Anterior cingulate cortex (tissue), 58 donors: Measurements from ENCODE around the gene GNG12.

Source experiments
- DNase-seq, 58 donors: peaks; one replicate each; lab custom pipeline; 2025; lab: John Stamatoyannopoulos, UW

Gene GNG12

DNA sequence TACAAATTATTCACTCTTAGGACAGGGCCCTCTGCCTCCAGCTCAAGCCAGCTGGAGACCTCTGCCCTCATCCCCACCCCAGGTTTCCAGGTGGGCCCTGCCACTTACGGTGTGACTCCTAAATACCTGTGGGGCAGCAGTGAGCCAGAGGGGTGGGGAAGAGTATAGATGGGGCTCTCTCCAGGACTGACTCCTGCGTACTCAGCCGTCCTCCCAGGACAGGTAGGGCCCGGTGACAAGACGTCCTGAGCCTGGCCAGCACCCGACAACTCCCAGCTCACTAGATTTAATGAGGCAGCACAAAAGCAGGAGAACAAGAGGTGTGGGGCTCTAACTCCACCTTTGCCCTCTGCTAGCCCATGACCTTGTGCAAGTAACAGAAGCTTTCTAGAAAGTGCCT lies 16.8 kb downstream of the GNG12 start:
- peak in 1 of 58 donors; percentile 0 for DNase-seq

DNA sequence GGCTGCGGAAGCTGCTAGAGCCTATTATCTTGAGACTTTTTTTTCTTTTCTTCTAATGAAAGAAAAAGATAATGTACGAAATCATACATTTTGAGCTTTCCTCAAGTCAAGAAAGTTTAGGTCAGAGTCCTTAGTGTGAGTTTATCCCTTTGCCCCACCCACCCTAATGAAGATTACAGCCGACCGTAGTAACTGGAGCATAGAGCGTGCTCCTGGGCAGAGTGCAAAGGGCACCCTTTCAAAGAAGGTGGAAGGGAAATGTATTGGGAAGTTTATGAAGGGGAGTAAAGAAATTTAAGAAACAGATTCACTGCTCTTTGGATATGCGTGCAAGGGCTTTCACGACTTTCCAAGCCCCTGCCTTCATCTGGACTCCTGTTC lies 17.2 kb downstream of the GNG12 start:
- DNase-seq: no peak

DNA sequence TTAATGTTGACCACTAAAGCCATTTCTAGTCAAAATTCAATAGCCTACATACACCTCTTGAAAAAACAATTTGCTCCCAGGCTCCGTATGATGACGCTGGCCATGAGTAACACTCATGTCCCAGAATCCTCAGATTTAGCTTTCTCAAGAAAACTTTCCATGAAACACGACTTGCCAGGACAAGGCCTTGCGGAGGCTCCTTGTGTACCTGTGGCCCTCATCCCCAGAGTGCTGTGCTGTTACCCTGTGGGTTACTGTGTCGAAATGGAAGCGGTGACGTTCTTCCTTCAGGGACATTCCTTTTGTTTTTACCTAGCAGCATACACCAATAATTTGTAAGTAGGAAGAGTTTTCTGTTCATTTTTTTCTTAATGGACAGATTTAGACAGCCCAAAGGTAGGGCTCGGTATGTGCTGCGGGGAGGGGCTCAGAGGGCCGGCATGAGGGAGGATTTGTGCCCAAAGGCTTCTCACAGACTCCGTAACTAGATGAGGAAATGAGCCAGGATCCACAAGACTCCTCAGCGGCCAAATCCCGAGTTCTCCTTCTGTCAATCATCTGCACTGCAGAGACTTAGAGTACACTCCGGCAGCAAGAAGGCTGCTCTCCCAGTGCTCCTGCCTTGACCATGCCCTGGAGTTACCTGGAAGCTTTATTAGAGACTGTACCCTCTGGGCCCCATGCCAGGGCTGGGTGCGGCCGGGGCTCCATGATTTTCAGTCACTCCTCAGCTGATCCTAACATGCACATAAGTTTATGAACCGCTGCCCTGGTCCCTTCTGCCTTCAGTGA lies 17.8 kb downstream of the GNG12 start:
- peak in 4 of 58 donors; percentile 2 to 13 (median 4) for DNase-seq

DNA sequence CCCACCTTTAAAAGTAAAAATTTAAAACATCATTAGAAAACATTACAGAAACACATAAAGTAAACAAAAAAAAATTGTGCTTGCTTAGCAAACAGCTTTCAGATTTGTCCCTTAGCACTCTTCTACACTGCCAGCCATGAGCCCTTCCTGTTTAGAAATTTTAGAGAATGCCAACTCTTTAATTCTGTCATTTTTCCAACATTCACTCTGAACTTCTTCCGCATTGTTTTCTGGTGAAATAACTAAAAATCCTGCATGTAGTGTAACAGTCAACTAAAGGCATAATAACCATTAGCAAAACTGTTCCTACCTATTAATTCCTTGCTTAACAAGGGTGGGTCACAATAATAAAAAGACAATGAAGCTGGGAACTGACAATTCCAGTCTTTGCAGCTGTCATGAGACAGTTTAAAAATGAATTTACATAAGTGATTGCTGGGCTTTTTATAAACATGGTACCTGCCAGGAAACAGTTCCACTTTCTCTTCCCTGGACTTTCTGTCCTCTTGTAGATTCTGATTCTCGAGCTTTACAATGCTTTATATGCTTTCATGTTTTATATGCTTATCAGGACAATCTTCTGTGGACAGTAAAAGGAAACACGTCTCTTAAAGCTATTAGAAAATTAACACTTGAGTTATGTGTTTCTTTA lies 19.0 kb downstream of the GNG12 start:
- DNase-seq: no peak

DNA sequence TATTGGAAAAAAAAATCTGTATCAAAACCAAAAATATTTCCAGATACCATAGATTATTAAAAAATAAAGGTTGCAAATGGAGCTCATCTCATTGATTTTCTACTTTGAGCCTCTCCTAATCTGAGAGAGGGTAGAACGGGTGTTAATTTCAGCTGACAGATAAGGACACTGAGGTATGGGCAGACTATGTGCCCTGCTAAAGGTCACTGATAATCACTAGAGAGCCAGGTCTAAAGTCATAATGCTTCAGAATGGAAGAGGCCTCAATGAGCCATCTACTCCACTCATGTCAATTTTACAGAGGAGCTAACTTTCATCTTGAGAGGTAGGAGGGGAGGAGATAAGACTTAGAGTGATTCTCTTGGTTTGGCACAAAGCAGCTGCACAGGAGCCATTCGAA lies 21.0 kb downstream of the GNG12 start:
- no peak for DNase-seq

DNA sequence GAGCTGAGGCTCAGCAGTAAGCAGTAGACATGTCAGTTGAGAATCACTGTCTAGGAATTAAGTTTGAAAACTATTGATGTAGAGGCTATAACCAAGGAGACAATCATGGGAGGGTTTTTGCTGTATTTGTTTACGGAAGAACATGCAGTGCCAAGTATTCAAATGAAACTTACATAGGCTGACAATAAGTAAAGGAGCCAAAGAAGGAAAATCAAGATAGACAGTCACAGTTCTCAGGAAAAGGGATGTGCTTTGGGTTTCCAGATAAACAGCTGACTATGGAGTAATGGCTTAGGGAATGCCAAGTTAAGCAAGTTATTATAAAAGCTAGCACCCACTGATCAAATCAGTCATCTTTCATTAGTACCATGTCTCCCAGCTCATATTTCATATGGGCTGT lies 21.5 kb downstream of the GNG12 start:
- no peak for DNase-seq

DNA sequence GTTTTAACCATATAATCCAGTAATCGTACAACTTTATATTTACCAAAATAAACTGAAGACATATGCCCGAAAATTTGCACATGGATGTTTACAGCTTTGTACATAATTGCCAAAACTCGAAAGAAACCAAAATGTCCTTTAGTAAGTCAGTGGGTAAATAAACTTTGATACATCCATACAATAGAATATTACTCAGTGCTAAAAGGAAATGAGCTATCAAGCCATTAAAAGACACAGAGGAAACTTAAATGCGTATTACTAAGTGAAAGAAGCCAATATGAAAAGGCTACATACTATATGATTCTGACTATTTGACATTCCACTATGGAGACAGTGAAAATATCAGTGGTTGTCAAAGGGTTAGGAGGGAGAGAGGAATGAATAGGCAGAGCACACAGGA lies 23.4 kb downstream of the GNG12 start:
- DNase-seq: no peak

DNA sequence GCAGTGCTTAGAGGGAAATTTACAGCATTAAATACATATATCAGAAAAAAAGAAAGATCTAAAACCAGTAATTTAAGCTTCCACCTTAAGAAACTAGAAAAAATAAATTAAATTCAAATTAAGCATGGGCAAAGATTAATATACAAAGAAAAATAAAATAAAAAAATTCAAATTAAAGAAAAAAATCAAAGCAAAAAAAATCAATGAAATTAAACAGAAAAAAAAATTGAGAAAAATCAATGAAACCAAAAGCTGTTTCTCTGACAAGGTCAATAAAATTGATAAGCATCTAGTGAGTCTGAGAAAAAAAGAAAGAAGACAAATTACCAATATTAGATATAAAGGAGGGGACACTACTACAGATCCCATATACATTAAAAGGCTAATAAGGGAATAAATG lies 26.0 kb downstream of the GNG12 start:
- no peak for DNase-seq

DNA sequence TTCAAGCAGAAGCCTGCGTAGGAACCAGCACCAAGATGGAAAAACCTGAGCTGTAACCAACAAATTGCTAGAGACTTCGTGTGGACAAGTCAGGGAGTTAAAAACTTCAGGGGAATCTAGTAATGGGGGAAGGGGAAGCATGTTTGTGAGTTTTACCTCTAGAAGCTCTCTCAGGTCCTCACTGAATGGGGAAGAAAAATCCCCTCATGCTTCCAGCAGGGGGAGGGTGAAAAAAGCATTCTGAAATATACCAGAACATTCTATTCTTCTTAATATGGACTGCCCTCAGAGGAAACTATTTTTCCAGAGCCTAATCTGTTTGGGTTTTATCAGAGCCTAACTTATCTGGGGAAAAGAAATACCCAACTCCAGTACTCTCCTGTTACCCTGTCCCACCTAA lies 28.6 kb downstream of the GNG12 start:
- DNase-seq: no peak

DNA sequence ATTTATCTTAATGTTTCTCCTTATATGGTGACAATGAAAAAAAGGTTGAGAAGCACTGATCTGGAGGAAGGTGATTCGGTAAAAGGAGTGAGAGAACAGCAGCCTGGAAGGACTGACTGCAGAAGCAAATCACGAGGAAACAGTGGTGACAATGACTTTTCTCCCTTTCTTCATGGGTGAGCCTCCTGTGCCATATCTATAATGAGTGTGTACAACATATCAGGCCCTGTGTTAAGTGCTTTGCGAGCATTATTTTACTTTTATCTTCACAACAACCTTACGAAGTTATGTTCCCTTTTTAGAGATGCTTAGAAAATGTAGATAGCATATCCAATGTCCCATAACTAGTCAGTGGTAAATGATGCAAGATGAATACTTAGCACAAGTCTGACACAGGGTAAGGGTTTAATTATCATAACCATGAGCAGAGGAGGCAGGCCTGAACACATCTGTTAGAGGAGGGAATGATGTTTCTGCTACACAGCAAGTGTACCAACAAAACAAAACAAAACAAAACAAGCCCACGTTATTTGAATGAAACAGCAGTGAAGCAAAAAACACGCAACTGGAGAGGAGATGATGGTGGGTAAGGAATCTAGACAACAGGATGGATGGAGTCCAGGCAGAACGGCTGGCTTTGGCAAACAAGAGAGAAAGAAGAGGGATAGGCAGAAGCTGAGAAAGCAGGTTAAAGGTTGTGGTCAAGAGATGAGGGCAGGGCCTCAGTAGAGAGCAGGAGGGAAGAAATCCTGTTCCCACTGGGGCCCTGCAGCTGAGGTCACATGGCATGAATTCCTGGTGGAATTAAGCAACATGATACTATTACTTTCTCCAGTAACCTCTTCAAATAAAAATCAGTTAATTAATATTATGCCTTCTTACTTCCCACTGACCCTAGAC lies 29.6 kb downstream of the GNG12 start:
- DNase-seq: no peak

DNA sequence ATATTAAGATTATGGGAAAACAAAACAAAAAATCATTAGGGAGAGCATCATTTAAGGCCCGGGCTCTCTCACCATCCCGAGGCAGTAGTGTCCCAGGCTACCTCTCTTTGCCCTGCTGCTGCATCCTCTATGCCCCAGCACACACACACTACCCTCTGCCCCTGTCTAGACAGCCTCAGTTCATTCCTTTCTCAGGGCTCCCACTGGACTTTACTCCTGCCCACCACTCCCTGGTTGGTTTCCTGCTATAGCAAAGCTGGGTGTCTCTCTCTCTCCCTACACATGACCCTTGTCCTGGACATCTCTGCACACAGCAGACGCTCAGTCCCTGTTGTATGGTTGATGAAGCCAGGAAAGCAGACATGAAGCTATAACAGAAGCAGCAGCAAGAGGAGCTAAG lies 30.7 kb downstream of the GNG12 start:
- no peak for DNase-seq

DNA sequence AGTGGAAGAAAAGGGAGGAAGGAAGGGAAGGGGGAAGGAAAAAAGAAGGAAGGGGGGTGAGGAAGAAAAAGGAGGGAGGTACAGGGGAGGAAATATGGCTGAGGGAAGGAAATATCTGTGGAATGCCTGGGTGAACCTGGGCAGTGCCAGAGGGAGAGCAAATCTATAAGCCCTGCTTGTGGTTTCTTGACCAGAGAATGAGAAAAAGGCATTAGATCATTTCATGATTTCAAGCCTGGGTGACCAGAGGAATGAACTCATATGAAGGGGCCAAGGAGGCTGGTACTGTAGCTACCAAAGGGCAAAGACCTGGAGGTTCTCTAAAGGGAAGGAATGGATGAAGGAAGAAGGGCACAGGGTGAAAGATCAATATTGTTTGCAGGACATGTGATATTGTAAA lies 31.4 kb downstream of the GNG12 start:
- no peak for DNase-seq

DNA sequence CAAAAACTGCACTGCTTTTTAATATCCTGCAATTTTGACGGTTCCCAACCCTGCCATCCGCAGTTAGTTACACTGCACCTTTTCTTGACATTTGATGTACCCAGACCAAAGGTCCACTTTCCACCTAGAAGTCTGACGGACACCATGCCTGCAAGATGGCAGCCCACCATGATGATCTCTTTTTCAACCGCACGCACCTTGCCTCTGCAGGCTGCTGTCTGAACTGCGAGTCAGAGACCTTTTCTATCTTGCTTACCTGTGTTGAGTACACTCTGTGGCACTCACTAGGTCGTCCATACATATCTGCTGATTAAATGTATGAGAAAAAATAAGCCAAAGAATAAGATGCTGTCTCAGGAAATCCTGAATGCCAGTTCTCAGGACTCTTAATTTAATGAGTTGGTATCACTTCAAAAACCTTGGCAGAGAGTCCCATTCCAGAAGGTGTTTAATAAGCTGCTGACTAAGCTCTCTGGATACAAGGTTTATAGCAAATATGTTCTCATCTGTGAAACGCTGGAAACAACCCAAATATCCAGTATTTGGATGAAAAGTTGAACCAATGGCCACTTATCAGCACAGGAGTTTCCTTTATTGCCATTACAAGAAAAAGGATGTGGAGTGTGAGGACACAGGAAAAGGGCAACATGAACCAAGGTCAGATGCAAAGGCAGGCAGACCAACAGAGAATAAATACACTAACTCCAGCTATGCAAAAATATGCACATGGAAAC lies 37.9 kb downstream of the GNG12 start:
- no peak for DNase-seq

DNA sequence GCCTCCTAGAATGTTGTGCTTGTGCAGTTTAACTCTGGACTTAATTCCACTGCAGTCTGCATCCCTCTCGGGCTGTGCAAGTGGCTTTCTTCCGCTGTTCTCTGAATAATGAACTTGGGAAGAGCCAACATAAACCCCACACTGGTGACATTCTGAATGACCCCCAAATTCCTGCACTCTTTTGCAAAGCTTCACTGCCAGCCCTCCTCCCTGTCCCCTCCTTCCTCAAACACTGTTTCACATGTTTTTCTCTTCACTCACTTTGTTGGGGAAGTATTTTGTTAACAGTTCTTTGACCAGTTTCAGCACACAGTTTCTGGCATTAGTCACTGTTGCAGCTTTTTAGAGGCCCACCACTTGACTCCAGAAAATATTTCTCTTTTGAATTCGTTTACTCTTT lies 39.7 kb downstream of the GNG12 start:
- DNase-seq: no peak

DNA sequence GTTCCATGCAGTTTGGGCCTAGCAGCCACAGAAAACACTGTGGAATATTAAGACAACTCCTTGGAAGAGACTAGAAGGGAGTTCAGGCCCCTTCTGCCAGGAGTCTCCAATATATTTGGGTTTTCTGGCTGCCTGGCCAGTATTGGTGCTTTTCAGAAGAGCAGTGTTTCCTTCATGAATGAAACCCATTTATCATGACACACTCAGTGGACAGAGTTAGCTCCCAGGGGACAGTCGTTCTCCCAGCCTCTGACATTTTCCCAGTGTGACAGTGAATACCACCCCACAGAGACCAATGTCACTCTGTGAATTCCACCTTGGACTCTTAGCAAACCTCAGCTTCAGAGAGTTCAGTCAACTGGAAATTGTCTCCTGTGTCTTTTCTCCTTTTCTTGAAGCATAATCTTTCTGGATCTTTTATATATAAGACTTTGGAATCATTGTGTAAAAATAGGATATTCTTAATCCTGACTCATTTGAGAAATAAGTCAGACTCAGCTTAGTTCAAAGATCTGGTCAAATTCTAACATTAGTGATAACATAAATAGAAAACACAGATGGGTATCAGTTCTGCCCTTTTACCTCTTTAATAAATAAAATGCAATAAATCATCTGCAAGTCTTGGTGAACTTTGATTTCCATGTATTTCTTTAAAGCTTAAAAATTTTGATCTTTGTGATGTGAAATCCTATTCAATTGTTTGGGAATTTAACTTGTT lies 40.4 kb downstream of the GNG12 start:
- DNase-seq: peak in 13 of 58 donors; percentile 1 to 43 (median 10)

DNA sequence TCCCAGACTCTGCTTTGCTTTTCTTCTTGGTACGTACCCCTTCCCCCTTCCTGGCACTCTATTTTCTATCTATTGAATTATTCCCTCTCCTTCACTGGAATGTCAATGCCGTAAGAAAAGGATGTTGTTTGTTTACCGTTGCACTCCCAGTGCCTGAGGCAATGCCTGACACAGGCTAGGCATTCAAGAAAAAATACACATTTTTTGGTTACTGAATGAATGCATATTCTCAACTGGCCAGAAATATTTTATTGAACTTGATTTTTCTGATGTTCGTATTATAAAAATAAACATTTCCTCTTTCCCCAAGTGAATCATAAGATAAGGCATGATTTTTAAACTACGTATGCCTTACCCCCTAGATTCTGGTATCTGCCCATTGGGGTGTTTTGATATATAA lies 41.2 kb downstream of the GNG12 start:
- DNase-seq: no peak

DNA sequence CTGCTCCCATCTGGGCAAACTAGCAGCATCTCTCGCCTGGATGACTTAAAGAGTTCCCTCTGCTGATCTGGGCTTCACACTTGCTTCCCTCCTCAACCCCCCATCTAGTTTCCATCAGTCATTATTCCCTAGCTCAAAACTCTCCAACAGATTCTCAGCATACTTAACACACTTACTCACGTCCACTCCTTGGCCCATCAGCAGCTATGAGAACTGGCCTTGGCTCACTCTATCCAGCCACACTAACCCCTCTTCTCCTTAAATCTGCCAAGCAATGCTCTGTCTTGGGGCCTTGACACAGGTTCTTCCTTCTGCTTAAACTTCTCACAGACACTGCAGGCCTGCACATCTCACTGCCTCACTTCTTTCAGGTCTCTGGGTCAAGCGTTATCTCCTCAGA lies 41.6 kb downstream of the GNG12 start:
- DNase-seq: no peak

DNA sequence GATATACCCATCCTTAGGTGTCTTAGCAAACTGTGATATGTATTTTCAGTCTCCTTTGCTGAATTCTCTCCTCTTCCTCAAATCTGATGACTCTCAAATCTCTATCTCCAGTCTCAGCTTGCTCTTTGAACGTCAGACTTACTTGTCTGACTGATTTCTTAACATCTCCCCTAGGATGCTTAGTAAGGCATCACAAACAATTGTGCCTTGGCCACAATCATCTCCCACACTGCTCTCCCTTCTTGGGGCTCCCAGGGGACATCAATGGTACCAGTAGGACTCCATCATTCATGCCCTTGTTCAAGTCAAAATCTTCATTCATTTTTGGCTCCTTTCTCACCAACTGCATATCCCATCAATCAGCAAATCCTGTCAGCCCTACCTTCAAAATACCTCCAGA lies 42.0 kb downstream of the GNG12 start:
- no peak for DNase-seq

DNA sequence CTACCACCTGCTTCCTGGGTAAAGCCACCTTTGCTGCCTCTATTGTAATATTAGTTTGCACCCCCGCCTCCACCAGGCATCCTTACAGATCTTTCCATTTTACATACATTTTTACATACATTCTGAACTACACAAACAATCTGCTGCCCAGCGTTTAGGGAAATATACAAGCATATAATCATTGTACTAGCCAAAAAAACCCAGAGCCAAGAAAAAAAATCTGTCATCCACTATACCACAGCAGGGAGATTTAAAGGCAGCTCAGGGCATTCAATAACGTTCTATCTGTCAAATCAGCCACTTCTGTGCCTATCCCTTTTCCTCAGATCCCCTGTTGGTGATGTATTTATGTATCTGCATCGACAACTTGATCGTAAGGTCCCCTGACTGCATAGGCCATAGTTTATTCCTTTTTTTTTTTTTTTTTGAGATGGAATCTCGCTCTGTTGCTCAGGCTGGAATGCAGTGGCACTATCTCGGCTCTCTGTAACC lies 43.0 kb downstream of the GNG12 start:
- no peak for DNase-seq

DNA sequence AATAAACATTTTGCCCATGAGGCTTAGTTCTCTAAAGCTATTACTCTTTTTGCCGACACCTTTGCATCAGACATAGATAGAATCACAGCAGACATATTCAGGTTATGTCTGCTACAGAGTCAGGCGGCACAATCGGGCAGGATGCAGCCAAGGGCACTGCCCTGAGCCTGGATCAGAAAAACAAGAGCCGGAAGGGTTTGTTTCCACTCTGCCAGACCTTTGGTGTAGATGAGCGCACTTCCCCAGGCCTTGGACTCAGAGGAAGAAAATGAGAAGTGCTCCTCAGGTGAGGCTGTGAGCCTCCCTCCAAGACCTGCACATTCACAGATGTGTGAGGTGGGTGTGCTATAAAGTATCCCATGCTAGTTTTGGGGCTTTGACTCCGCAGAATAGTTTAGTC lies 43.7 kb downstream of the GNG12 start:
- DNase-seq: no peak
